Loucy (cell line): ENCODE results near the gene C1orf226.

ENCODE experiments used
- EZH2phosphoT487 ChIP-seq: fragments of 200-600 bp; IDR thresholded peaks from 2 replicates; pipeline ENCODE4 v1.6.1; 2018; ENCODE audit warnings: antibody characterized with exemption, mild to moderate bottlenecking, moderate library complexity, borderline replicate concordance
- TF ChIP-seq, protein P1 (sequence below): fragments of 200-600 bp; sonication (generic); conservative IDR thresholded peaks from 2 replicates; pipeline ENCODE4 v1.5.1; 2014; ENCODE audit warnings: mild to moderate bottlenecking, antibody characterized with exemption, low read length

DNA sequence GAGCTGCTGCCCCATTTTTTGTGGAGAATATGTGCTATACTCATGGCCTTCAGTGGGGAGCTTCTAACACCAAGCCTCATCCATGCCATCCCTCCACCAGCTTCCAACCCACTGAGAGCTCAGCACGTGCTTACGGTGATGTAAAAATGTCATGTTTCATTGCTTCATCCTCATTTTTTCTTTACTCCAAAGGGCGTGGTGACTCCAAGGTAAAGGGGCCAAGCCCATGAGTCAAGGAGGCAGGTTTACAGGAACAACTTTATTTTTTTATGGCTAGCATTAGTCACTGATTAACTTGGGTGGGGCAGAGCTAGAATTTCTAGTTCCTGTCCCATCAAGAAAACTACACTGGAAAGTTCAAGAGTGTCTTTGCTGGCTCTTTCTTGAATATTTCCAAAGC lies at the start of gene C1orf226:
- TF ChIP-seq, protein P1, sequence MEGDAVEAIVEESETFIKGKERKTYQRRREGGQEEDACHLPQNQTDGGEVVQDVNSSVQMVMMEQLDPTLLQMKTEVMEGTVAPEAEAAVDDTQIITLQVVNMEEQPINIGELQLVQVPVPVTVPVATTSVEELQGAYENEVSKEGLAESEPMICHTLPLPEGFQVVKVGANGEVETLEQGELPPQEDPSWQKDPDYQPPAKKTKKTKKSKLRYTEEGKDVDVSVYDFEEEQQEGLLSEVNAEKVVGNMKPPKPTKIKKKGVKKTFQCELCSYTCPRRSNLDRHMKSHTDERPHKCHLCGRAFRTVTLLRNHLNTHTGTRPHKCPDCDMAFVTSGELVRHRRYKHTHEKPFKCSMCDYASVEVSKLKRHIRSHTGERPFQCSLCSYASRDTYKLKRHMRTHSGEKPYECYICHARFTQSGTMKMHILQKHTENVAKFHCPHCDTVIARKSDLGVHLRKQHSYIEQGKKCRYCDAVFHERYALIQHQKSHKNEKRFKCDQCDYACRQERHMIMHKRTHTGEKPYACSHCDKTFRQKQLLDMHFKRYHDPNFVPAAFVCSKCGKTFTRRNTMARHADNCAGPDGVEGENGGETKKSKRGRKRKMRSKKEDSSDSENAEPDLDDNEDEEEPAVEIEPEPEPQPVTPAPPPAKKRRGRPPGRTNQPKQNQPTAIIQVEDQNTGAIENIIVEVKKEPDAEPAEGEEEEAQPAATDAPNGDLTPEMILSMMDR: no peak
- no peak for TF ChIP-seq EZH2phosphoT487
